ENCODE results near the gene POLD4.

The POLD4 gene

DNA sequence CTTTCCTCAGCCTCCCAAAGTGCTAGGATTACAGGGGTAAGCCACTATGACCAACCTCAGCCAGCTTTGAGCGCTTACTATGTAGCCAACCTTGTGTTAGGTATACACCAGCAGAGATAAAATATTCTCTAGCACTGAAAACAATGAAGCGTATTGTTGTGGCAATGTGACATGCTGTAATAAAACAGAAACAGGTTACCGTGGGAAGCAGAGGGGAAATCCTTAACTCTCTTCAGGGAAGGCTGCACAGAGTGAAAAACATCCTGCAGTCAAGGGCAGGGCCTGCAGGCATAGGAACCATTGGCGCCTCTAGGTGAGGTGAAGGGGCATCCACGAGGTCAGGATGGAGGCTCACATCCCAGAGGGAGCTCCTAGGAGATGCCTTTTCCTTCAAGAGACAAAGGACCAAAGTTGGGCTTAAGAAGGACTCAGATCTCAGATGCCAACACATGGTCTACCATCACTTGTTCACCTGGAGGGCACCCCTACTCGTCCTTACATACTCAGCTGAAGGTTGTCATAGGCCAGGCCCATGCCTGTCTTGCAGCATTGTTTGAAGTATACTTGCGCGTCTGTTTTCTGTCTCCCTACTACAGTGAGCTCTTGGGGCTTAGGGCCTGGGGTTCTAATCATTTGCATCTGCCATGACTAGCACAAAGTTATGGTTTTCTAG lies 8.0 kb downstream of the POLD4 start:
- Histone ChIP-seq H3K4me3 (IDR thresholded peaks at IDR 0.05; ENCODE audit: insufficient read depth, low read depth, low read length) (no peak overlapping the region), H2AFZ (ENCODE audit: low read depth) (no peak overlapping the region), H3K9ac (no peak overlapping the region), H3K4me1 (ENCODE audit: low read depth, poor library complexity, severe bottlenecking) (no peaks in the 10 kb centered on the region), H4K20me1 (ENCODE audit: insufficient read depth) (no peaks in the 10 kb centered on the region), H3K27me3 (ENCODE audit: insufficient read depth, low read depth) (no peaks in the 10 kb centered on the region), H3K36me3 (ENCODE audit: insufficient read depth) (no peaks in the 10 kb centered on the region), H3K27ac (no peak overlapping the region), H3K4me2 (no peak overlapping the region), H3K79me2 (ENCODE audit: insufficient read depth, low read depth) (no peaks in the 10 kb centered on the region)
- TF ChIP-seq, protein P1, sequence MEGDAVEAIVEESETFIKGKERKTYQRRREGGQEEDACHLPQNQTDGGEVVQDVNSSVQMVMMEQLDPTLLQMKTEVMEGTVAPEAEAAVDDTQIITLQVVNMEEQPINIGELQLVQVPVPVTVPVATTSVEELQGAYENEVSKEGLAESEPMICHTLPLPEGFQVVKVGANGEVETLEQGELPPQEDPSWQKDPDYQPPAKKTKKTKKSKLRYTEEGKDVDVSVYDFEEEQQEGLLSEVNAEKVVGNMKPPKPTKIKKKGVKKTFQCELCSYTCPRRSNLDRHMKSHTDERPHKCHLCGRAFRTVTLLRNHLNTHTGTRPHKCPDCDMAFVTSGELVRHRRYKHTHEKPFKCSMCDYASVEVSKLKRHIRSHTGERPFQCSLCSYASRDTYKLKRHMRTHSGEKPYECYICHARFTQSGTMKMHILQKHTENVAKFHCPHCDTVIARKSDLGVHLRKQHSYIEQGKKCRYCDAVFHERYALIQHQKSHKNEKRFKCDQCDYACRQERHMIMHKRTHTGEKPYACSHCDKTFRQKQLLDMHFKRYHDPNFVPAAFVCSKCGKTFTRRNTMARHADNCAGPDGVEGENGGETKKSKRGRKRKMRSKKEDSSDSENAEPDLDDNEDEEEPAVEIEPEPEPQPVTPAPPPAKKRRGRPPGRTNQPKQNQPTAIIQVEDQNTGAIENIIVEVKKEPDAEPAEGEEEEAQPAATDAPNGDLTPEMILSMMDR (conservative IDR thresholded peaks at IDR 0.05; ENCODE audit: low read depth, low read length), result no peak

GRCh38 chr11:67344264-67344663 lies 9.1 kb downstream of the POLD4 start:
- Histone ChIP-seq H3K79me2 (ENCODE audit: insufficient read depth, low read depth) (no peaks in the 10 kb centered on the region), H2AFZ (ENCODE audit: low read depth) (no peak overlapping the region), H3K4me2 (no peak overlapping the region), H3K27ac (no peak overlapping the region), H3K4me3 (IDR thresholded peaks at IDR 0.05; ENCODE audit: insufficient read depth, low read depth, low read length) (no peak overlapping the region), H4K20me1 (ENCODE audit: insufficient read depth) (no peaks in the 10 kb centered on the region), H3K9ac (no peak overlapping the region), H3K36me3 (ENCODE audit: insufficient read depth) (no peaks in the 10 kb centered on the region), H3K27me3 (ENCODE audit: insufficient read depth, low read depth) (no peaks in the 10 kb centered on the region), H3K4me1 (ENCODE audit: low read depth, poor library complexity, severe bottlenecking) (no peaks in the 10 kb centered on the region)
- TF ChIP-seq, protein P1 (conservative IDR thresholded peaks at IDR 0.05; ENCODE audit: low read depth, low read length), result no peak

- H3K36me3 ChIP-seq (ENCODE audit: insufficient read depth), result no peaks in the 10 kb centered on the region
- no peak overlapping the region for H2AFZ ChIP-seq (ENCODE audit: low read depth)
- H3K27me3 ChIP-seq (ENCODE audit: insufficient read depth, low read depth), result no peaks in the 10 kb centered on the region
These were observed 16.1 kb downstream of the POLD4 start for GRCh38 chr11:67337257-67337656.

GRCh38 chr11:67332081-67332691 lies 21.2 kb downstream of the POLD4 start:
- H3K4me3 ChIP-seq (IDR thresholded peaks at IDR 0.05; ENCODE audit: insufficient read depth, low read depth, low read length), result no peak overlapping the region
- TF ChIP-seq, protein P1 (conservative IDR thresholded peaks at IDR 0.05; ENCODE audit: low read depth, low read length), result no peak
- no peaks in the 10 kb centered on the region for H4K20me1 ChIP-seq (ENCODE audit: insufficient read depth)
- H3K9ac ChIP-seq, result no peak overlapping the region
- no peaks in the 10 kb centered on the region for H3K79me2 ChIP-seq (ENCODE audit: insufficient read depth, low read depth)
- H3K4me1 ChIP-seq (ENCODE audit: low read depth, poor library complexity, severe bottlenecking), result no peaks in the 10 kb centered on the region
- no peak overlapping the region for H2AFZ ChIP-seq (ENCODE audit: low read depth)
- H3K27me3 ChIP-seq (ENCODE audit: insufficient read depth, low read depth), result no peaks in the 10 kb centered on the region
- no peak overlapping the region for H3K27ac ChIP-seq
- H3K4me2 ChIP-seq, result no peak overlapping the region
- no peaks in the 10 kb centered on the region for H3K36me3 ChIP-seq (ENCODE audit: insufficient read depth)

More at GRCh38 chr11:67337257-67337656, 16.1 kb downstream of the POLD4 start:
- Histone ChIP-seq H4K20me1 (ENCODE audit: insufficient read depth) (no peaks in the 10 kb centered on the region), H3K9ac (no peak overlapping the region), H3K79me2 (ENCODE audit: insufficient read depth, low read depth) (no peaks in the 10 kb centered on the region), H3K4me1 (ENCODE audit: low read depth, poor library complexity, severe bottlenecking) (no peaks in the 10 kb centered on the region), H3K4me2 (no peak overlapping the region), H3K4me3 (IDR thresholded peaks at IDR 0.05; ENCODE audit: insufficient read depth, low read depth, low read length) (no peak overlapping the region), H3K27ac (no peak overlapping the region)
- TF ChIP-seq, protein P1 (conservative IDR thresholded peaks at IDR 0.05; ENCODE audit: low read depth, low read length), result no peak
